Upper lobe of left lung (tissue), 6 donors: ENCODE results near the gene TMEM138. TPM values are rescaled to one million over a fixed set of nuclear protein-coding genes. Genes with fewer than 3 reads are reported as not detected.

Source experiments
- ATAC-seq, 2 donors: fragments of 200-7000 bp; cut with Tn5 transposase; one replicate each; pipeline ENCODE4 v1.9.1; 2022; ENCODE audit warnings: mild to moderate bottlenecking in 2 of 2, moderate library complexity in 2 of 2; ENCODE audit not compliant: low FRiP score in 2 of 2
- DNase-seq, 2 donors: peaks; one replicate each; pipeline ENCODE4 v3.0.0-alpha.2; 2019 to 2020
- H3K27ac ChIP-seq, 4 donors: fragments of 200-600 bp; sonication (generic); one replicate each; pipeline ENCODE4 v1.5.1; 2016 to 2019
- H3K27me3 ChIP-seq, 4 donors: fragments of 200-600 bp; sonication (generic); one replicate each; pipeline ENCODE4 v1.5.1; 2017 to 2019
- H3K36me3 ChIP-seq, 4 donors: fragments of 200-600 bp; sonication (generic); one replicate each; pipeline ENCODE4 v1.5.1; 2016 to 2019
- H3K4me1 ChIP-seq, 4 donors: fragments of 200-600 bp; sonication (generic); one replicate each; pipeline ENCODE4 v1.5.1; 2018 to 2019
- H3K4me3 ChIP-seq, 4 donors: fragments of 200-600 bp; sonication (generic); one replicate each; pipeline ENCODE4 v1.5.1; 2017 to 2019; ENCODE audit warnings: mild to moderate bottlenecking in 2 of 4, moderate library complexity in 1 of 4
- H3K9me3 ChIP-seq, 4 donors: fragments of 200-600 bp; sonication (generic); one replicate each; pipeline ENCODE4 v1.5.1; 2018 to 2019
- EP300 ChIP-seq, 4 donors: sonication (generic); formaldehyde crosslinking; IDR thresholded peaks; one replicate each; pipeline ENCODE4 v1.5.1; 2017; ENCODE audit warnings: antibody characterized with exemption in 4 of 4, control low read depth in 2 of 4
- POLR2A ChIP-seq, 4 donors: fragments of 450-650 bp; IDR thresholded peaks; one replicate each; pipeline ENCODE4 v1.5.1; 2016 to 2017; ENCODE audit warnings: antibody characterized with exemption in 4 of 4, mild to moderate bottlenecking in 2 of 4
- POLR2AphosphoS5 ChIP-seq, 2 donors: sonication (generic); formaldehyde crosslinking; IDR thresholded peaks; one replicate each; pipeline ENCODE4 v1.5.1; 2017; ENCODE audit warnings: antibody characterized with exemption in 2 of 2
- WGBS, 2 donors: methylation state at CpG; one replicate each; pipeline ENCODE4 v1.1.5; 2017 to 2018; 5-methylcytosine and 5-hydroxymethylcytosine counted together
- total RNA-seq, 6 donors: library from RNA; depleted of rRNA in 4 of 6; stranded (reverse); fragments of >200 nt in 4 of 6; gene quantifications; one replicate each; pipeline versions ENCODE4 v1.1.0 to v1.2.1, GENCODE V29; 2016 to 2021
- TF ChIP-seq, protein P1 (sequence below), 6 experiments: fragments of 450-650 bp in 4 of 6; fragments of 200-600 bp in 2 of 6; sonication (generic) in 2 of 6; IDR thresholded peaks; one replicate each; pipeline ENCODE4 v1.5.1; 2016 to 2019; ENCODE audit warnings: antibody characterized with exemption in 6 of 6
- donor health status: DM: no; HTN: no; CAD: no; lungs with moderate emphysema.
- donor health status: DM: no; HTN: yes; CAD: no; lungs with severe emphysema.

The TMEM138 gene
- total RNA-seq, 6 donors from 2014 or later = 23.5 to 95.3 (median 34.5) TPM

- no peak for DNase-seq
- H3K4me3 ChIP-seq = no peak overlapping the region
- ATAC-seq = no peak
- TF ChIP-seq POLR2A (IDR thresholded peaks at IDR 0.05) (no peak), EP300 (IDR thresholded peaks at IDR 0.05) (no peak), POLR2AphosphoS5 (IDR thresholded peaks at IDR 0.05) (no peak)
- TF ChIP-seq, protein P1, sequence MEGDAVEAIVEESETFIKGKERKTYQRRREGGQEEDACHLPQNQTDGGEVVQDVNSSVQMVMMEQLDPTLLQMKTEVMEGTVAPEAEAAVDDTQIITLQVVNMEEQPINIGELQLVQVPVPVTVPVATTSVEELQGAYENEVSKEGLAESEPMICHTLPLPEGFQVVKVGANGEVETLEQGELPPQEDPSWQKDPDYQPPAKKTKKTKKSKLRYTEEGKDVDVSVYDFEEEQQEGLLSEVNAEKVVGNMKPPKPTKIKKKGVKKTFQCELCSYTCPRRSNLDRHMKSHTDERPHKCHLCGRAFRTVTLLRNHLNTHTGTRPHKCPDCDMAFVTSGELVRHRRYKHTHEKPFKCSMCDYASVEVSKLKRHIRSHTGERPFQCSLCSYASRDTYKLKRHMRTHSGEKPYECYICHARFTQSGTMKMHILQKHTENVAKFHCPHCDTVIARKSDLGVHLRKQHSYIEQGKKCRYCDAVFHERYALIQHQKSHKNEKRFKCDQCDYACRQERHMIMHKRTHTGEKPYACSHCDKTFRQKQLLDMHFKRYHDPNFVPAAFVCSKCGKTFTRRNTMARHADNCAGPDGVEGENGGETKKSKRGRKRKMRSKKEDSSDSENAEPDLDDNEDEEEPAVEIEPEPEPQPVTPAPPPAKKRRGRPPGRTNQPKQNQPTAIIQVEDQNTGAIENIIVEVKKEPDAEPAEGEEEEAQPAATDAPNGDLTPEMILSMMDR (IDR thresholded peaks at IDR 0.05) = no peak
- no peaks in the 10 kb centered on the region for H3K9me3 ChIP-seq
- WGBS, 2 donors = 95 to 97% methylated on average over 2 of the region's 2 CpGs
- H3K4me1 ChIP-seq = peaks cover 3 to 13% (median 7%) of the 10 kb centered on the region in 4 donors
- H3K27me3 ChIP-seq = no peaks in the 10 kb centered on the region
- H3K36me3 ChIP-seq = peaks cover 3 to 58% (median 46%) of the 10 kb centered on the region in 4 donors
- H3K27ac ChIP-seq = no peak overlapping the region
These were observed 8.0 kb upstream of the TMEM138 start for GRCh38 chr11:61354208-61354607.

DNA sequence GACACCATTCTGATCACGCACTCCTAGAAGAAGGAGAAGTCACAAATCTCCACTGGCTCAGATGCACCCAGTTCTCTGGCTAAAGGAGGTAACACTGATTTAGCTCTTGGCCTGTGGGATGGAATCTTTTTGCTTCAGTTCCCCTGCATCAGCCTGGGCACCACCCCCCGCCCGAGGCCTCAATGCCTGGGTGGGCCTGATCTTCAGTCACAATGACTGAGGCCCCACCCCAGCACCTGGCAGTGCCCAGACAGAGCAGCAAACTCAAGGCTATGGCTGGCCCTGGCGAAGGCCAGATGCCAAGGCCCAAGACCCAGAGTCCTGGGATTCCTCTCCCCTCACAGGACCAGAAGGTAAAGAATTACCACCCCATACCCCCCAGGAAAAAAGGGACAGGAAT, 5.5 kb upstream of the TMEM138 start:
- no peak for DNase-seq
- Histone ChIP-seq H3K4me3 (no peak overlapping the region), H3K27ac (peak overlapping the region in 1 of 4 donors; percentile 62), H3K36me3 (peaks cover 3 to 37% (median 27%) of the 10 kb centered on the region in 4 donors), H3K27me3 (no peaks in the 10 kb centered on the region), H3K4me1 (peaks cover 21 to 28% (median 22%) of the 10 kb centered on the region in 4 donors), H3K9me3 (no peaks in the 10 kb centered on the region)
- 94 to 100% methylated on average over 4 of the region's 4 CpGs for WGBS, 2 donors
- TF ChIP-seq POLR2A (IDR thresholded peaks at IDR 0.05) = no peak
- no peak for TF ChIP-seq EP300 (IDR thresholded peaks at IDR 0.05)
- TF ChIP-seq, protein P1 (IDR thresholded peaks at IDR 0.05) = no peak
- TF ChIP-seq POLR2AphosphoS5 (IDR thresholded peaks at IDR 0.05) = no peak
- no peak for ATAC-seq

- TF ChIP-seq POLR2AphosphoS5 (IDR thresholded peaks at IDR 0.05) (no peak), POLR2A (IDR thresholded peaks at IDR 0.05) (no peak), EP300 (IDR thresholded peaks at IDR 0.05) (no peak)
- TF ChIP-seq, protein P1 (IDR thresholded peaks at IDR 0.05) = no peak
- Histone ChIP-seq H3K36me3 (peaks cover 3 to 30% (median 21%) of the 10 kb centered on the region in 4 donors), H3K27ac (peak overlapping the region in 3 of 4 donors; percentile 24 to 62 (median 49)), H3K9me3 (no peaks in the 10 kb centered on the region), H3K4me1 (peaks cover 21 to 28% (median 22%) of the 10 kb centered on the region in 4 donors), H3K4me3 (no peak overlapping the region), H3K27me3 (no peaks in the 10 kb centered on the region)
- WGBS, 2 donors = 82 to 87% methylated on average over 4 to 8 of the region's 9 CpGs
- DNase-seq (no peak), ATAC-seq (no peak)
These were observed 4.8 kb upstream of the TMEM138 start for GRCh38 chr11:61357233-61357893.

DNA sequence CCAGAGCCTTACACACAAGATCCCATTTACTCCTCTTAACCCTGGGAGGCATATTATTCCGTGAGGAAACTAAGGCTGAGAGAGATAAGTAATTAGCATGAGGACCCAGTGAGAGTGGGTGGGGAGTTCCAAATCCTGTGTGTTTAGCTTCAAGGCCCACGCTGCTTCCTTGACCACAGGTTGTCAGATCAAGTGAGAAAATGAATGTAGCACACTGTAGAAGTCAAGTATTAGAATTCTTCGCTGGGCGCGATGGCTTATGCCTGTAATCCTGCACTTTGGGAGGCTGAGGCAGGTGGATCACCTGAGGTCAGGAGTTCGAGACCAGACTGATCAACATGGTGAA, 4.3 kb upstream of the TMEM138 start:
- no peak for ATAC-seq
- Histone ChIP-seq H3K27me3 (no peaks in the 10 kb centered on the region), H3K9me3 (no peaks in the 10 kb centered on the region), H3K36me3 (peaks cover 3 to 25% (median 16%) of the 10 kb centered on the region in 4 donors), H3K4me1 (peaks cover 23 to 31% (median 24%) of the 10 kb centered on the region in 4 donors), H3K4me3 (no peak overlapping the region), H3K27ac (peak overlapping the region in 2 of 4 donors; percentile 49 to 62)
- 86 to 94% methylated on average over 6 of the region's 6 CpGs for WGBS, 2 donors
- no peak for DNase-seq
- TF ChIP-seq EP300 (IDR thresholded peaks at IDR 0.05) (no peak), POLR2A (IDR thresholded peaks at IDR 0.05) (no peak), POLR2AphosphoS5 (IDR thresholded peaks at IDR 0.05) (no peak)
- TF ChIP-seq, protein P1 (IDR thresholded peaks at IDR 0.05) = no peak

DNA sequence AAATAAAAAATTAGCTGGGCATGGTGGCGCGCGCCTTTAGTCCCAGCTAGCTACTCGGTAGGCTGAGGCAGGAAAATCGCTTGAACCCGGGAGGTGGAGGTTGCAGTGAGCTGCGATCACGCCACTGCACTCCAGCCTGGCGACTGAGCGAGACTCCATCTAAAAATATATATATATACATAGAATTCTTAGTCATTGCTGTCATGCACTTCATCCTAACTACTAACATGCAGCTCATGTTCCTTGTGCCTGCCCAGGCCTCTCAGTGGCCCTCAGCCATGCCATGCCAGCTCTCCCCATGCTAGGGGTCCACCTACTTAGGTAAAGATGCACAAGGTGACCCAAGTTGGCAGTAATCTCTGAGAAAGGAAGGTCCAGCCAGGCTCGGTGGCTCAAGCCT, 3.6 kb upstream of the TMEM138 start:
- TF ChIP-seq POLR2A (IDR thresholded peaks at IDR 0.05) (no peak), POLR2AphosphoS5 (IDR thresholded peaks at IDR 0.05) (no peak), EP300 (IDR thresholded peaks at IDR 0.05) (no peak)
- TF ChIP-seq, protein P1 (IDR thresholded peaks at IDR 0.05) = no peak
- H3K36me3 ChIP-seq = peaks cover 0 to 18% (median 10%) of the 10 kb centered on the region in 4 donors
- no peaks in the 10 kb centered on the region for H3K27me3 ChIP-seq
- H3K27ac ChIP-seq = no peak overlapping the region
- ATAC-seq (no peak), DNase-seq (no peak)
- no peak overlapping the region for H3K4me3 ChIP-seq
- WGBS, 2 donors = 93 to 96% methylated on average over 11 of the region's 11 CpGs
- peaks cover 30 to 38% (median 31%) of the 10 kb centered on the region in 4 donors for H3K4me1 ChIP-seq
- no peaks in the 10 kb centered on the region for H3K9me3 ChIP-seq
